WTC11 (cell line): Measurements from ENCODE around the gene RPTOR. TPM values are rescaled to one million over a fixed set of nuclear protein-coding genes. Genes with fewer than 3 reads are reported as not detected.

Source experiments
- ATAC-seq: fragments of 200-7000 bp; cut with Tn5 transposase; 2 replicates; pipeline ENCODE4 v1.10.0; 2021; ENCODE audit warnings: mild to moderate bottlenecking, moderate library complexity
- CTCF ChIA-PET: fragments of 300-600 bp; sonication (Branson Sonifier 250); formaldehyde crosslinking; loops from one replicate; lab custom pipeline; 2021; ENCODE audit warnings: antibody characterized with exemption; lab: Charles Lee
- POLR2A ChIA-PET: fragments of 350-600 bp; sonication (Branson Sonifier 250); formaldehyde crosslinking; loops from one replicate; lab custom pipeline; 2021; ENCODE audit warnings: antibody characterized with exemption; lab: Charles Lee
- DNase-seq: peaks from one replicate; pipeline ENCODE4 v3.0.0; 2021; ENCODE audit warnings: low spot score
- H3K27ac Mint-ChIP-seq: 2 replicates; pipeline ENCODE4 v1.8.0; 2021; ENCODE audit warnings: mixed read lengths
- H3K27me3 Mint-ChIP-seq: 2 replicates; pipeline ENCODE4 v1.8.0; 2021; ENCODE audit warnings: low read depth, mild to moderate bottlenecking, moderate library complexity, mixed read lengths
- H3K36me3 Mint-ChIP-seq: 2 replicates; pipeline ENCODE4 v1.8.0; 2021; ENCODE audit warnings: mixed read lengths
- H3K4me1 Mint-ChIP-seq: 2 replicates; pipeline ENCODE4 v1.8.0; 2022; ENCODE audit warnings: mixed read lengths
- H3K4me3 Mint-ChIP-seq: 2 replicates; pipeline ENCODE4 v1.8.0; 2021; ENCODE audit warnings: mild to moderate bottlenecking, moderate library complexity, mixed read lengths
- H3K9me3 Mint-ChIP-seq: 2 replicates; pipeline ENCODE4 v1.8.0; 2021; ENCODE audit warnings: mixed read lengths
- ARID4B ChIP-seq: sonication (generic); formaldehyde crosslinking; IDR thresholded peaks from 2 replicates; pipeline ENCODE4 v1.8.0; 2023; ENCODE audit warnings: missing genetic modification reagents, mild to moderate bottlenecking, borderline replicate concordance
- E2F5 ChIP-seq: sonication (generic); formaldehyde crosslinking; IDR thresholded peaks from 2 replicates; pipeline ENCODE4 v1.8.1; 2022; ENCODE audit warnings: mild to moderate bottlenecking, moderate library complexity, missing genetic modification reagents
- FOXP1 ChIP-seq: sonication (generic); formaldehyde crosslinking; IDR thresholded peaks from 2 replicates; pipeline ENCODE4 v1.8.0; 2022; ENCODE audit warnings: missing genetic modification reagents, mild to moderate bottlenecking, moderate library complexity, borderline replicate concordance
- NFATC4 ChIP-seq: fragments of 250-450 bp; sonication (Bioruptor Pico); IDR thresholded peaks from 2 replicates; pipeline ENCODE4 v1.9.0; 2021; ENCODE audit warnings: mild to moderate bottlenecking
- total RNA-seq: library from RNA; stranded (reverse); gene quantifications from 3 replicates; pipeline ENCODE4 v1.2.3, GENCODE V29; 2021
- TF ChIP-seq, protein P1 (sequence below): sonication (generic); formaldehyde crosslinking; conservative IDR thresholded peaks from 2 replicates; pipeline ENCODE4 v1.8.1; 2022; ENCODE audit warnings: mild to moderate bottlenecking, missing genetic modification reagents

The RPTOR gene
- total RNA-seq, 1 experiment from 2014 or later, result 41.0 TPM

- TF ChIP-seq, protein P1, sequence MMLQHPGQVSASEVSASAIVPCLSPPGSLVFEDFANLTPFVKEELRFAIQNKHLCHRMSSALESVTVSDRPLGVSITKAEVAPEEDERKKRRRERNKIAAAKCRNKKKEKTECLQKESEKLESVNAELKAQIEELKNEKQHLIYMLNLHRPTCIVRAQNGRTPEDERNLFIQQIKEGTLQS (CRISPR knock-in tag), result no peak
- TF ChIP-seq ARID4B (CRISPR knock-in tag), result no peak
- Mint-ChIP-seq H3K27me3 (no peaks in the 10 kb centered on the region), H3K4me1 (no peaks in the 10 kb centered on the region), H3K9me3 (no peaks in the 10 kb centered on the region), H3K36me3 (no peaks in the 10 kb centered on the region; the same call in 1 of the 2 replicates), H3K27ac (no peak overlapping the region), H3K4me3 (no peak overlapping the region)
- ChIA-PET CTCF (interaction anchor here (0.6 to 2.2 kb wide), 9 partner anchors 9 to 543 kb away, joined by 3 to 9 read pairs (median 6); no protein-coding TSS in a partner anchor), POLR2A (no interaction called here)
- DNase-seq (no peak), ATAC-seq (no peak)
These were observed 425.0 kb downstream of the RPTOR start for GRCh38 chr17:80969674-80970043.

DNA sequence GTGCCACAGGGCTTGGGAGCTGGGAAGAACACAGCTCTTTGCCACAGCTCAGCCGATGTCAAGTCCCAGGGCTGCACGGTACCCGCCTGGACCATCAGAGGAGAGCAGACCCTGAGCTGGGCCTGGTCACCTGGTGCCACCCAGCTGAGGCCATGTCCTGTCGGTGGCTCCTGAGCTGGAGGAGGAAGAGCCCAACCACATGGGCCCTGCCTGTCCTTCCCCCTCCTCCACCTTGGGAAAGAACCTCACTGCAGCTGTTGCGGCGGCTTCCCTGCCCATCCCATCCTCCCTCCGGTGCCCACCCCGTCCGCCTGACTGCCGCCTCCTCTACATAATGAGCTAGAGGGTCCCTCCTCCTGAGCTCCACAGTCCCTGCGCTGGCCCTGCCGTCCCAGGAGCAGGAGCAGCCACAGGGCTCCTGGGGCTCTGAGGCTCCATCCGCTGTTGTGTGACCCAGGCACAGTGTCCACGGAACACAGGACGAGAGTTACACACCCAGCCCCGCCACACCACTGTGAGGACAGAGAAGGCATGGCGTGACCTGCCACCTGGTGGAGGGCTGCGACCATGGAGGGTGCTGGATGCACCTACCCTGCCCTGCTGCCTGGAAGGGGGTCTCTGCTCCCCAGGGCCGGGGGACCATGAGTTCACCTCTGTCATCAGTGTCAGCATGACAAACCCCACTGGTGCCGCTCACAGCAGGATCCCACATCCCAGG lies 425.6 kb downstream of the RPTOR start:
- peak; percentile 58 for DNase-seq

More for the DNA sequence above, 425.6 kb downstream of the RPTOR start:
- TF ChIP-seq E2F5 (CRISPR knock-in tag), result no peak
- TF ChIP-seq NFATC4 (CRISPR knock-in tag), result no peak
- TF ChIP-seq FOXP1 (CRISPR knock-in tag), result 0 out of 2 replicates have a peak, but pooled peaks have one; percentile 58
- TF ChIP-seq ARID4B (CRISPR knock-in tag), result peak; percentile 56; the same call in 1 of the 2 replicates
- ChIA-PET POLR2A (no interaction called here), CTCF (interaction anchor here (0.6 to 2.2 kb wide), 9 partner anchors 9 to 544 kb away, joined by 3 to 9 read pairs (median 6); no protein-coding TSS in a partner anchor)
- no peak overlapping the region for H3K4me3 Mint-ChIP-seq
- no peaks in the 10 kb centered on the region for H3K9me3 Mint-ChIP-seq
- no peaks in the 10 kb centered on the region for H3K4me1 Mint-ChIP-seq
- H3K27ac Mint-ChIP-seq, result peak overlapping the region; percentile 57; the same call in 1 of the 2 replicates
- ATAC-seq, result peak; percentile 71
- no peaks in the 10 kb centered on the region; the same call in 1 of the 2 replicates for H3K36me3 Mint-ChIP-seq
- no peaks in the 10 kb centered on the region for H3K27me3 Mint-ChIP-seq
